DOHH2 (cell line): Measurements from ENCODE around the gene USP32.
"Not testable (repeated sequence)": the region's sequence is repeated elsewhere in the genome, so short reads cannot be mapped to it uniquely, and the experiment has no call there.

Source experiments
- CTCF ChIP-seq: fragments of 200-600 bp; sonication (generic); IDR thresholded peaks from one replicate; pipeline ENCODE4 v1.5.1; 2014; ENCODE audit warnings: antibody characterized with exemption, mild to moderate bottlenecking, low read depth, low read length; ENCODE audit not compliant: poor library complexity, severe bottlenecking
- EZH2phosphoT487 ChIP-seq: fragments of 200-600 bp; sonication (generic); IDR thresholded peaks from 2 replicates; pipeline ENCODE4 v1.6.1; 2017; ENCODE audit warnings: borderline replicate concordance, mild to moderate bottlenecking, antibody characterized with exemption, low read length, moderate library complexity, mixed read lengths

DNA sequence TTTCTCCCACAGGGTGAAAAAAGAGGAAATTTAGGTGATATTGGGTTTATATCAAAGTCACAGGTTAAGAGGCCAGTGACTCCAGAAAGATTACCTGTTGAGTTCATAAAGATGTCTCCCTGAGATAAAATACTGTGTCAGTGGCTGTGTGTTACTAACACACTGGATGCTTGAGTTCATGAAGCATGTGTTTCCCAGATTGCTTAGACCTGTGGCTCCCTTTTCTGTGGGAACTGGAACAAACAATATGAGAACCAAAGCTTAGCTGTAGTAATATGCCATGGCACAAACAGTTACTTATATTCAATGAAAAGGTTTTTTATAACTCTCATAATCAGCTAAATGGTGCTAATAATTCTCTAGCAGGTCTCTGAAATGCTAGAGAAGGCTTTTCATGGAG is 180.7 kb downstream of the USP32 start:
- not testable (repeated sequence) for TF ChIP-seq CTCF, EZH2phosphoT487
